CD4-positive, alpha-beta T cell treated with Interleukin-15 for 4 hours (primary cell): ENCODE measurements around the gene HRH3.

Source experiments
- DNase-seq: peaks from one replicate; pipeline ENCODE4 v3.0.0-alpha.2; 2020; ENCODE audit warnings: low spot score

The HRH3 gene

GRCh38 chr20:62197801-62198200, 22.3 kb downstream of the HRH3 start:
- no peak for DNase-seq

- DNase-seq = no peak
These were observed 22.8 kb downstream of the HRH3 start for GRCh38 chr20:62197311-62197710.

- DNase-seq = no peak
These were observed 23.8 kb downstream of the HRH3 start for GRCh38 chr20:62196286-62196685.

GRCh38 chr20:62195736-62196135, 24.3 kb downstream of the HRH3 start:
- no peak for DNase-seq

GRCh38 chr20:62195075-62195405, 25.0 kb downstream of the HRH3 start:
- no peak for DNase-seq

GRCh38 chr20:62193079-62194025, 26.7 kb downstream of the HRH3 start:
- no peak for DNase-seq

GRCh38 chr20:62192635-62193034, 27.4 kb downstream of the HRH3 start:
- DNase-seq = no peak

GRCh38 chr20:62191781-62192559, 28.1 kb downstream of the HRH3 start:
- DNase-seq = no peak

- no peak for DNase-seq
These were observed 29.3 kb downstream of the HRH3 start for GRCh38 chr20:62190639-62191411.

- no peak for DNase-seq
These were observed 32.9 kb downstream of the HRH3 start for GRCh38 chr20:62186887-62187866.

GRCh38 chr20:62186096-62186426, 34.0 kb downstream of the HRH3 start:
- no peak for DNase-seq

GRCh38 chr20:62183426-62184142, 36.5 kb downstream of the HRH3 start:
- no peak for DNase-seq

GRCh38 chr20:62182469-62183425, 37.3 kb downstream of the HRH3 start, which contains the start of gene MTG2:
MTG2 (plus strand) TSS chr20:62183028; CDS start chr20:62193421, 10,393 bp downstream.
- DNase-seq = peak; percentile 93

- DNase-seq = no peak
These were observed 38.3 kb downstream of the HRH3 start for GRCh38 chr20:62181808-62182207.

GRCh38 chr20:62179162-62179504, 40.9 kb downstream of the HRH3 start:
- DNase-seq = no peak

GRCh38 chr20:62178316-62179161, 41.5 kb downstream of the HRH3 start:
- DNase-seq = no peak

- no peak for DNase-seq
These were observed 42.8 kb downstream of the HRH3 start for GRCh38 chr20:62177307-62177706.

- no peak for DNase-seq
These were observed 43.2 kb downstream of the HRH3 start for GRCh38 chr20:62176866-62177265.

GRCh38 chr20:62175711-62176110, 44.4 kb downstream of the HRH3 start:
- DNase-seq = no peak
